ENCODE results near the gene CFB.

Gene CFB

DNA sequence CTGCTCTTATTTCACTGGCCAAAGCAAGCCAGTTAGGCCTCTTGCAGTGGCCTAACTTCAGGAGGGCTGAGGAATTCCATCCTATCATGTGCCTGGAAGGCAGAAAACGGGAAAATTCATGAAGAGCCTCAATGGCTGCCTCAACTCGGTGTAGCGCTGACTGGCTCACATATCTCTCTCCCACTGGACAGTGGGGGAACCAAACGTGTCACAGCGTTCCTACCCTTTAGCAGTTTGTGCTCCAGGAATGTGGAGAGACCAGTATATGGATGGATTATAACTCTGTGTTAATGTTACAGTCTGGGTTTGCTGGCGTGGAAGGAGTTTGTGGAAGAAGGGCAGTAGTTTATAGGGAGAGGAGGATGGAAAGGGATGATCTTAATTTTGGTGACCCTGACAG is 30.1 kb upstream of the CFB start:
- Histone ChIP-seq H3K14ac (ENCODE audit: low read length) (no peak overlapping the region), H4K91ac (ENCODE audit: low read depth, low read length) (no peak overlapping the region), H2BK5ac (ENCODE audit: low read depth, low read length, poor library complexity) (no peak overlapping the region), H2BK120ac (ENCODE audit: insufficient read depth, low read length, poor library complexity) (no peak overlapping the region), H2AK5ac (ENCODE audit: low read length) (no peak overlapping the region), H3K18ac (ENCODE audit: low read length) (no peak overlapping the region), H2BK12ac (ENCODE audit: low read length) (no peak overlapping the region), H4K12ac (ENCODE audit: low read depth, low read length) (no peak overlapping the region), H3K9ac (ENCODE audit: low read length) (no peak overlapping the region), H3K79me2 (ENCODE audit: control insufficient read depth, insufficient read depth, low read length, poor library complexity) (no peaks in the 10 kb centered on the region), H3K4me2 (ENCODE audit: low read length) (no peak overlapping the region), H3K23ac (ENCODE audit: low read length) (no peak overlapping the region), H3K27me3 (ENCODE audit: insufficient read depth, low read length) (no peaks in the 10 kb centered on the region), H3K4me3 (ENCODE audit: low read depth, low read length) (no peak overlapping the region), H2AFZ (ENCODE audit: insufficient read depth, low read length, poor library complexity) (no peak overlapping the region), H3K36me3 (ENCODE audit: control insufficient read depth in 1 of 2, insufficient read depth in 2 of 2, low read length in 2 of 2) (no peaks in the 10 kb centered on the region), H3K9me3 (ENCODE audit: insufficient read depth, low read depth, low read length) (peaks cover 2% of the 10 kb centered on the region), H3K4ac (ENCODE audit: low read depth, low read length) (no peak overlapping the region), H3K4me1 (ENCODE audit: control insufficient read depth in 1 of 2, insufficient read depth in 2 of 2, low read length in 2 of 2) (peaks cover 0 to 2% of the 10 kb centered on the region in 2 experiments), H3K27ac (ENCODE audit: low read depth, low read length) (no peak overlapping the region), H4K8ac (ENCODE audit: low read depth, low read length) (no peak overlapping the region), H3K79me1 (ENCODE audit: low read length) (no peaks in the 10 kb centered on the region)
- DNase-seq = peak; percentile 90 to 93
- no CpG with 5 or more reads among the region's 6 CpGs for WGBS (ENCODE audit: extremely low coverage, insufficient coverage, insufficient read length)

DNA sequence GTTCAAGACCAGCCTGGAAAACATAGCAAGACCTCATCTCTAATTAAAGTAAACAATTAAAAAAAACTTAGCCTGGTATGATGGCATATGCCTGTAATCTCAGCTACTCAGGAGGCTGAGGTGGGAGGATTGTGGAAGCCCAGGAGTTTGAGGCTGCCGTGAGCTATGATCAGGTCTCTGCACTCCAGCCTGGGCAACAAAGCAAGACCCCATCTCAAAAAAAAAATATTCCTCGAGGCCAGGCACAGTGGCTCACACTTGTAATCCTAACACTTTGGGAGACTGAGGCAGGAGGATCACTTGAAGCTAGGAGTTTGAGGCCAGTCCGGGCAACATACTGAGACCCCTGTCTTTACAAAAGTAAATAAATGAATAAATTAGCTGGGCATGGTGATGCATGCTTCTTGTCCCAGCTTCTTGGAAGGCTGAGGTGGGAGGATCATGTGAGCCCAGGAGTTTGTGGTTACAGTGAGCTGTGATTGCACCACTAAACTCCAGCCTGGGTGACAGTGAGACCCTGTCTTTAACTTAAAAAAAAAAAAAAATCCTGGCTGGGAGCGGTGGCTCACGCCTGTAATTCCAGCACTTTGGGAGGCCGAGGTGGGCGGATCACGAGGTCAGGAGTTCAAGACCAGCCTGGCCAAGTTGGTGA is 27.7 kb upstream of the CFB start:
- Histone ChIP-seq H4K91ac (ENCODE audit: low read depth, low read length) (no peak overlapping the region), H3K27me3 (ENCODE audit: insufficient read depth, low read length) (no peaks in the 10 kb centered on the region), H3K4me1 (ENCODE audit: control insufficient read depth in 1 of 2, insufficient read depth in 2 of 2, low read length in 2 of 2) (peaks cover 0 to 2% of the 10 kb centered on the region in 2 experiments), H3K18ac (ENCODE audit: low read length) (no peak overlapping the region), H3K79me1 (ENCODE audit: low read length) (no peaks in the 10 kb centered on the region), H2BK5ac (ENCODE audit: low read depth, low read length, poor library complexity) (no peak overlapping the region), H2BK12ac (ENCODE audit: low read length) (no peak overlapping the region), H2BK120ac (ENCODE audit: insufficient read depth, low read length, poor library complexity) (no peak overlapping the region), H3K36me3 (ENCODE audit: control insufficient read depth in 1 of 2, insufficient read depth in 2 of 2, low read length in 2 of 2) (no peaks in the 10 kb centered on the region), H3K27ac (ENCODE audit: low read depth, low read length) (no peak overlapping the region), H2AFZ (ENCODE audit: insufficient read depth, low read length, poor library complexity) (no peak overlapping the region), H4K12ac (ENCODE audit: low read depth, low read length) (no peak overlapping the region), H3K23ac (ENCODE audit: low read length) (no peak overlapping the region), H3K14ac (ENCODE audit: low read length) (no peak overlapping the region), H3K4me3 (ENCODE audit: low read depth, low read length) (no peak overlapping the region), H2AK5ac (ENCODE audit: low read length) (no peak overlapping the region), H4K8ac (ENCODE audit: low read depth, low read length) (no peak overlapping the region), H3K9ac (ENCODE audit: low read length) (no peak overlapping the region), H3K9me3 (ENCODE audit: insufficient read depth, low read depth, low read length) (no peaks in the 10 kb centered on the region), H3K4ac (ENCODE audit: low read depth, low read length) (no peak overlapping the region), H3K79me2 (ENCODE audit: control insufficient read depth, insufficient read depth, low read length, poor library complexity) (no peaks in the 10 kb centered on the region), H3K4me2 (ENCODE audit: low read length) (no peak overlapping the region)
- no peak for DNase-seq
- no CpG with 5 or more reads among the region's 8 CpGs for WGBS (ENCODE audit: extremely low coverage, insufficient coverage, insufficient read length)

DNA sequence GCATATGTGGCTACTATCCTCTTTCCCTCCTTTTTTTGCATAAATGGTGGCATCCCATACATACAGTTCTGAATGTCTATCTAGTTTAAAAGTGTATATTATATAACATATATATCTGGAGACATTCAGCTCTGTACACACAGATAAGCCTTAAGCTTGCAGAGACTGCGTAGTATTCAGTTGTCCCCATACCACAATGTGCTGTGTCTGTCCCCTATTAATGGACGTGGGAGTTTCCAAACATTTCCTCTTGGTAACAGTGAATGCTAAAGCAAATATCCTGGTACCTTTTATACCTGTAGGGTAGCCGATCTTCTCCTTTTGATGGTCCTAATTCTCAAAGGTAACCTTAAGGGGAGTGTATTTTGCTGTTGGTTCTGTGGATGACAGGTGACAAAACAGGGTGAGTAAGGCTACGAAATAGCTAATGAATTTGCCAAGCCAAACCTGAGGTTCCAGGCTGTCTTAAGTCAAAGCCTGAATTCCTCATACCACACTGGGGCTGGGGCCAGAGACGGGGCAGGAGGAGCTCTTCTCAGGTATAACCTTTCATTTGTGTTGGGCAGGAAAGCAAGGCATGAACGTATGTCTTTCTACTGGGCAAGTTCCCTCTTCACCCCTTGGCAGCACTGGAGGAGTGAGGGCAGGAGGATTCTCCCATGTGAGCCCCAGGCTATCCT is 26.1 kb upstream of the CFB start:
- H3K4ac ChIP-seq (ENCODE audit: low read depth, low read length) = no peak overlapping the region
- H3K18ac ChIP-seq (ENCODE audit: low read length) = no peak overlapping the region
- no peaks in the 10 kb centered on the region for H3K9me3 ChIP-seq (ENCODE audit: insufficient read depth, low read depth, low read length)
- H3K4me1 ChIP-seq (ENCODE audit: control insufficient read depth in 1 of 2, insufficient read depth in 2 of 2, low read length in 2 of 2) = peaks cover 0 to 2% of the 10 kb centered on the region in 2 experiments
- no peak overlapping the region for H4K8ac ChIP-seq (ENCODE audit: low read depth, low read length)
- no peak overlapping the region for H3K9ac ChIP-seq (ENCODE audit: low read length)
- H4K12ac ChIP-seq (ENCODE audit: low read depth, low read length) = no peak overlapping the region
- H4K91ac ChIP-seq (ENCODE audit: low read depth, low read length) = no peak overlapping the region
- H3K79me2 ChIP-seq (ENCODE audit: control insufficient read depth, insufficient read depth, low read length, poor library complexity) = no peaks in the 10 kb centered on the region
- H3K14ac ChIP-seq (ENCODE audit: low read length) = no peak overlapping the region
- no peaks in the 10 kb centered on the region for H3K79me1 ChIP-seq (ENCODE audit: low read length)
- no peak overlapping the region for H2AK5ac ChIP-seq (ENCODE audit: low read length)
- no peak overlapping the region for H2BK5ac ChIP-seq (ENCODE audit: low read depth, low read length, poor library complexity)
- H3K36me3 ChIP-seq (ENCODE audit: control insufficient read depth in 1 of 2, insufficient read depth in 2 of 2, low read length in 2 of 2) = no peaks in the 10 kb centered on the region
- DNase-seq = peak; percentile 61 to 67
- no peak overlapping the region for H2BK120ac ChIP-seq (ENCODE audit: insufficient read depth, low read length, poor library complexity)
- no CpG with 5 or more reads among the region's 6 CpGs for WGBS (ENCODE audit: extremely low coverage, insufficient coverage, insufficient read length)
- no peak overlapping the region for H3K23ac ChIP-seq (ENCODE audit: low read length)
- H2AFZ ChIP-seq (ENCODE audit: insufficient read depth, low read length, poor library complexity) = no peak overlapping the region
- H2BK12ac ChIP-seq (ENCODE audit: low read length) = no peak overlapping the region
- no peak overlapping the region for H3K4me3 ChIP-seq (ENCODE audit: low read depth, low read length)
- H3K27ac ChIP-seq (ENCODE audit: low read depth, low read length) = no peak overlapping the region
- H3K4me2 ChIP-seq (ENCODE audit: low read length) = no peak overlapping the region
- H3K27me3 ChIP-seq (ENCODE audit: insufficient read depth, low read length) = no peaks in the 10 kb centered on the region

DNA sequence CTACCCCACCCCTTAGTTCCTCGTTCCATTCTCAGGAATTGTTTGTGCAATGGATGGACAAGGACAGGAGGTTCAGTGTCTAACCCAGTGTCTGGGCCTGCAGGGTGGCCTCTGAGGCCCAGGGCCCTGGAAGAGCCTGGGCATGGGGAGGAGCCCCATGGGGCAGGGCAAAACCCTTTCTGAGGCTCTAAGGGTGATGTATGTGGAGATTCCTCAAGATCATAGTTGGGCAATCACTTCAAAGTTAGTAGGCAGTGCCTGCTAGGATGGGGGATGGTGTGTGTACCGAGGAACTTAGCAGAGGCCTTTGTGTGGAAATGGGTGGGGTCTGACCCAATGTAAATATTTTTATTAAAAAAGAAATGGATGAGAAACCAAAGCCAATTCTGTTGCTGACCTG is 25.1 kb upstream of the CFB start:
- H3K9me3 ChIP-seq (ENCODE audit: insufficient read depth, low read depth, low read length) = no peaks in the 10 kb centered on the region
- no peak overlapping the region for H3K4me3 ChIP-seq (ENCODE audit: low read depth, low read length)
- H3K9ac ChIP-seq (ENCODE audit: low read length) = no peak overlapping the region
- no peak overlapping the region for H3K18ac ChIP-seq (ENCODE audit: low read length)
- no peak overlapping the region for H3K4me2 ChIP-seq (ENCODE audit: low read length)
- no CpG with 5 or more reads among the region's 2 CpGs for WGBS (ENCODE audit: extremely low coverage, insufficient coverage, insufficient read length)
- no peaks in the 10 kb centered on the region for H3K79me1 ChIP-seq (ENCODE audit: low read length)
- H3K36me3 ChIP-seq (ENCODE audit: control insufficient read depth in 1 of 2, insufficient read depth in 2 of 2, low read length in 2 of 2) = no peaks in the 10 kb centered on the region
- H3K4ac ChIP-seq (ENCODE audit: low read depth, low read length) = no peak overlapping the region
- H2AFZ ChIP-seq (ENCODE audit: insufficient read depth, low read length, poor library complexity) = no peak overlapping the region
- H3K27me3 ChIP-seq (ENCODE audit: insufficient read depth, low read length) = no peaks in the 10 kb centered on the region
- H4K91ac ChIP-seq (ENCODE audit: low read depth, low read length) = no peak overlapping the region
- no peak for DNase-seq
- peaks cover 0 to under 1% of the 10 kb centered on the region in 2 experiments for H3K4me1 ChIP-seq (ENCODE audit: control insufficient read depth in 1 of 2, insufficient read depth in 2 of 2, low read length in 2 of 2)
- no peak overlapping the region for H2BK120ac ChIP-seq (ENCODE audit: insufficient read depth, low read length, poor library complexity)
- no peaks in the 10 kb centered on the region for H3K79me2 ChIP-seq (ENCODE audit: control insufficient read depth, insufficient read depth, low read length, poor library complexity)
- no peak overlapping the region for H4K12ac ChIP-seq (ENCODE audit: low read depth, low read length)
- no peak overlapping the region for H2BK12ac ChIP-seq (ENCODE audit: low read length)
- no peak overlapping the region for H2BK5ac ChIP-seq (ENCODE audit: low read depth, low read length, poor library complexity)
- no peak overlapping the region for H3K27ac ChIP-seq (ENCODE audit: low read depth, low read length)
- no peak overlapping the region for H3K23ac ChIP-seq (ENCODE audit: low read length)
- no peak overlapping the region for H4K8ac ChIP-seq (ENCODE audit: low read depth, low read length)
- H2AK5ac ChIP-seq (ENCODE audit: low read length) = no peak overlapping the region
- no peak overlapping the region for H3K14ac ChIP-seq (ENCODE audit: low read length)
